B cell (primary cell): ENCODE results near the gene PDLIM5. TPM values are rescaled to one million over a fixed set of nuclear protein-coding genes. Genes with fewer than 3 reads are reported as not detected.

ENCODE experiments used
- ATAC-seq: fragments of 200-7000 bp; cut with Tn5 transposase; one replicate; pipeline ENCODE4 v1.10.0; 2021; ENCODE audit warnings: low read depth, mild to moderate bottlenecking, moderate number of reproducible peaks, moderate library complexity
- CTCF ChIA-PET: fragments of 350-600 bp; sonication (Branson Sonifier 250); formaldehyde crosslinking; loops from one replicate; lab custom pipeline; 2021; ENCODE audit warnings: antibody characterized with exemption, inconsistent platforms; lab: Charles Lee
- POLR2A ChIA-PET: fragments of 350-600 bp; sonication (Branson Sonifier 250); formaldehyde crosslinking; loops from one replicate; lab custom pipeline; 2021; ENCODE audit warnings: antibody characterized with exemption; lab: Charles Lee
- DNase-seq: peaks from one replicate; pipeline ENCODE4 v3.0.0; 2013
- H2AFZ ChIP-seq: 2 replicates; pipeline ENCODE4 v1.6.1; 2012; ENCODE audit warnings: mild to moderate bottlenecking, low read depth, low read length; ENCODE audit not compliant: insufficient read depth, poor library complexity, severe bottlenecking
- H3K27ac ChIP-seq, 2 donors: 1 replicate in 1 of 2; 2 replicates in 1 of 2; pipeline ENCODE4 v1.5.1; 2012 to 2013; ENCODE audit warnings: low read length in 2 of 2, mild to moderate bottlenecking in 2 of 2, moderate library complexity in 1 of 2
- H3K27me3 ChIP-seq, 4 experiments: fragments of 200-600 bp in 1 of 4; sonication (generic) in 1 of 4; replicated peaks in 1 of 4; 1 replicate in 2 of 4; 2 replicates in 2 of 4; pipeline versions ENCODE4 v1.6.1 to v1.7.0; 2013 to 2016; ENCODE audit warnings: low read length in 3 of 4, mild to moderate bottlenecking in 2 of 4, mixed read lengths in 1 of 4, moderate library complexity in 1 of 4; ENCODE audit not compliant: insufficient read depth in 4 of 4, control insufficient read depth in 3 of 4; ENCODE audit errors: control extremely low read depth in 1 of 4
- H3K36me3 ChIP-seq, 2 experiments: replicated peaks in 1 of 2; 1 replicate in 1 of 2; 2 replicates in 1 of 2; pipeline versions ENCODE4 v1.6.1 to v1.7.1; 2013; ENCODE audit warnings: low read length in 1 of 2; ENCODE audit not compliant: insufficient read depth in 2 of 2, control insufficient read depth in 1 of 2; ENCODE audit errors: control extremely low read depth in 1 of 2, extremely low read depth in 1 of 2
- H3K4me1 ChIP-seq, 2 donors: fragments of 200-600 bp in 1 of 2; sonication (generic) in 1 of 2; 1 replicate in 1 of 2; 2 replicates in 1 of 2; pipeline versions ENCODE4 v1.5.1 to v1.6.1; 2013 to 2017; ENCODE audit warnings: low read length in 2 of 2; ENCODE audit not compliant: control insufficient read depth in 2 of 2, insufficient read depth in 2 of 2
- H3K4me2 ChIP-seq: replicated peaks from 2 replicates; pipeline ENCODE3; 2012; ENCODE audit warnings: mild to moderate bottlenecking, low read depth, low read length; ENCODE audit not compliant: poor library complexity, severe bottlenecking
- H3K4me3 ChIP-seq, 5 experiments: fragments of 200-600 bp in 1 of 5; sonication (generic) in 1 of 5; 1 replicate in 3 of 5; 2 replicates in 2 of 5; pipeline versions ENCODE4 v1.5.1 to v1.7.0; 2011 to 2016; ENCODE audit warnings: low read length in 4 of 5, mild to moderate bottlenecking in 4 of 5, low read depth in 2 of 5, control low read depth in 1 of 5, moderate library complexity in 1 of 5; ENCODE audit not compliant: insufficient read depth in 1 of 5; ENCODE audit errors: control extremely low read depth in 1 of 5, extremely low read depth in 1 of 5
- H3K79me2 ChIP-seq: fragments of 200-600 bp; sonication (generic); one replicate; pipeline ENCODE4 v1.6.0; 2016; ENCODE audit warnings: low read length; ENCODE audit not compliant: control insufficient read depth, insufficient read depth
- H3K9ac ChIP-seq: fragments of 200-600 bp; sonication (generic); 2 replicates; pipeline ENCODE4 v1.6.1; 2017; ENCODE audit warnings: mild to moderate bottlenecking, low read length, moderate library complexity
- H3K9me3 ChIP-seq, 3 donors: one replicate each; pipeline versions ENCODE4 v1.6.1 to v1.7.1; 2013; ENCODE audit warnings: low read length in 2 of 3; ENCODE audit not compliant: control insufficient read depth in 2 of 3, insufficient read depth in 1 of 3; ENCODE audit errors: control extremely low read depth in 1 of 3
- H4K20me1 ChIP-seq: 2 replicates; pipeline ENCODE4 v1.6.0; 2012; ENCODE audit warnings: mild to moderate bottlenecking, low read length; ENCODE audit not compliant: insufficient read depth, control insufficient read depth, poor library complexity, severe bottlenecking
- H3K27ac Mint-ChIP-seq: one replicate; pipeline ENCODE4 v1.8.0; 2021; ENCODE audit warnings: mixed read lengths
- H3K27me3 Mint-ChIP-seq: one replicate; pipeline ENCODE4 v1.8.0; 2021; ENCODE audit warnings: mixed read lengths
- H3K4me1 Mint-ChIP-seq: one replicate; pipeline ENCODE4 v1.8.0; 2021; ENCODE audit warnings: mixed read lengths
- H3K4me3 Mint-ChIP-seq: one replicate; pipeline ENCODE4 v1.8.0; 2021; ENCODE audit warnings: mixed read lengths
- H3K9me3 Mint-ChIP-seq: one replicate; pipeline ENCODE4 v1.8.0; 2022; ENCODE audit warnings: mixed read lengths; ENCODE audit not compliant: insufficient read depth
- EZH2 ChIP-seq: IDR thresholded peaks from 2 replicates; pipeline ENCODE4 v1.6.1; 2012; ENCODE audit warnings: borderline replicate concordance, low read depth, mild to moderate bottlenecking, moderate library complexity, low read length; ENCODE audit not compliant: insufficient read depth, poor library complexity, severe bottlenecking
- WGBS: methylation state at CpG from one replicate; pipeline ENCODE4 v1.1.5; 2013; ENCODE audit warnings: missing lambda C conversion rate; ENCODE audit not compliant: insufficient coverage; 5-methylcytosine and 5-hydroxymethylcytosine counted together
- intact Hi-C: fragments of 100-400 bp; cut with micrococcal nuclease; formaldehyde crosslinking; loops from one replicate; pipeline ENCODE4 v1.10.0; 2022
- polyA plus RNA-seq: library from polyadenylated mRNA; depleted of rRNA; stranded (reverse); fragments of >200 nt; gene quantifications from 2 replicates; pipeline ENCODE4 v1.2.3, GENCODE V29; 2012
- total RNA-seq, 2 donors: library from RNA; stranded (reverse); fragments of 120-200 nt in 1 of 2; gene quantifications; 1 replicate in 1 of 2; 2 replicates in 1 of 2; pipeline versions ENCODE4 v1.2.3 to v1.2.4, GENCODE V29; 2013 to 2022
- TF ChIP-seq, protein P1 (sequence below): fragments of 200-600 bp; IDR thresholded peaks from one replicate; pipeline ENCODE4 v1.8.0; 2022; ENCODE audit warnings: antibody characterized with exemption, mild to moderate bottlenecking

PDLIM5 gene
- total and polyA plus RNA-seq, 2 donors (not counting 1 experiment from before 2014, with no cell fraction given), result 24.0 to 30.2 TPM

DNA sequence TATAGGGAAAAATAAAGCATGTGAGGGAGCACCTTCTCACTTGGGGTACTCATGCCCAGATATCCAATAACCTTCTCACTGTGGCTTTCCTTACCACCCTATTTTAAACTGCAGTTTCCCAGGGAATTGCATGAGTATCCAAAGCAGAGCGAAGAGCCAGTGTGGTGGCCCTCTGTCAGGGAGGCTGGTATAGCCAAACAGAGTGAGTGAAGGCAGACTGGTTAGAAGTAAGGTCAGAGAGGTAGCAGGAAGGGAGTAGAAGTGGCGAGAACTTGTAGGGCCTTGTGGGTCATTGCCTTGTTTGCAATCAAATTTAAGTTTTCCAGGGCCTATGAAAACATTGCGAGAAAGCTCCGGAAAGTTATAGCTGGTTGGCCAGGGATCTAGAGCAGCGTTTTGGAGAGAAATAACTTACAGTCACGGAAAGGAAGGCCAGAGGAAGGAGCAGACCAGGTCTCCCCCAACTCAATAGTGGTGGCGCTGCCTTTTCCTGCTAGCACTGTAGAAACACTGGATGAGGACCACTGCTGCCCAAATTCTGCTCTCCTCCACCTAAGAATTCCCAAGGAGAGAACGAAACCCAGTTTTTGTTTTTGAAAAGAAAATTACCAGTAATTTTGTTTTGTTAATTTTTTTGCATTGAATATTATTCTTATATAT lies 77.2 kb downstream of the PDLIM5 start:
- no peak overlapping the region for H3K27ac ChIP-seq
- no peaks in the 10 kb centered on the region for H3K36me3 ChIP-seq
- DNase-seq, result no peak
- no peak overlapping the region for H2AFZ ChIP-seq
- Mint-ChIP-seq H3K9me3 (no peaks in the 10 kb centered on the region), H3K27me3 (no peaks in the 10 kb centered on the region), H3K4me3 (no peak overlapping the region), H3K4me1 (peaks cover 9% of the 10 kb centered on the region), H3K27ac (no peak overlapping the region)
- 79% methylated on average over 6 of the region's 8 CpGs for WGBS
- H3K4me3 ChIP-seq, result no peak overlapping the region
- H3K9me3 ChIP-seq, result no peaks in the 10 kb centered on the region
- intact Hi-C loops, result no loop called here
- H3K9ac ChIP-seq, result no peak overlapping the region
- ChIA-PET CTCF (no interaction called here), POLR2A (no interaction called here)
- H3K27me3 ChIP-seq, result no peaks in the 10 kb centered on the region
- H3K4me2 ChIP-seq, result no peak overlapping the region
- TF ChIP-seq, protein P1, sequence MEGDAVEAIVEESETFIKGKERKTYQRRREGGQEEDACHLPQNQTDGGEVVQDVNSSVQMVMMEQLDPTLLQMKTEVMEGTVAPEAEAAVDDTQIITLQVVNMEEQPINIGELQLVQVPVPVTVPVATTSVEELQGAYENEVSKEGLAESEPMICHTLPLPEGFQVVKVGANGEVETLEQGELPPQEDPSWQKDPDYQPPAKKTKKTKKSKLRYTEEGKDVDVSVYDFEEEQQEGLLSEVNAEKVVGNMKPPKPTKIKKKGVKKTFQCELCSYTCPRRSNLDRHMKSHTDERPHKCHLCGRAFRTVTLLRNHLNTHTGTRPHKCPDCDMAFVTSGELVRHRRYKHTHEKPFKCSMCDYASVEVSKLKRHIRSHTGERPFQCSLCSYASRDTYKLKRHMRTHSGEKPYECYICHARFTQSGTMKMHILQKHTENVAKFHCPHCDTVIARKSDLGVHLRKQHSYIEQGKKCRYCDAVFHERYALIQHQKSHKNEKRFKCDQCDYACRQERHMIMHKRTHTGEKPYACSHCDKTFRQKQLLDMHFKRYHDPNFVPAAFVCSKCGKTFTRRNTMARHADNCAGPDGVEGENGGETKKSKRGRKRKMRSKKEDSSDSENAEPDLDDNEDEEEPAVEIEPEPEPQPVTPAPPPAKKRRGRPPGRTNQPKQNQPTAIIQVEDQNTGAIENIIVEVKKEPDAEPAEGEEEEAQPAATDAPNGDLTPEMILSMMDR, result no peak
- no peak for TF ChIP-seq EZH2
- ATAC-seq, result no peak
- no peaks in the 10 kb centered on the region for H4K20me1 ChIP-seq
- peaks cover 6 to 7% of the 10 kb centered on the region in 2 donors for H3K4me1 ChIP-seq
- H3K79me2 ChIP-seq, result no peaks in the 10 kb centered on the region

DNA sequence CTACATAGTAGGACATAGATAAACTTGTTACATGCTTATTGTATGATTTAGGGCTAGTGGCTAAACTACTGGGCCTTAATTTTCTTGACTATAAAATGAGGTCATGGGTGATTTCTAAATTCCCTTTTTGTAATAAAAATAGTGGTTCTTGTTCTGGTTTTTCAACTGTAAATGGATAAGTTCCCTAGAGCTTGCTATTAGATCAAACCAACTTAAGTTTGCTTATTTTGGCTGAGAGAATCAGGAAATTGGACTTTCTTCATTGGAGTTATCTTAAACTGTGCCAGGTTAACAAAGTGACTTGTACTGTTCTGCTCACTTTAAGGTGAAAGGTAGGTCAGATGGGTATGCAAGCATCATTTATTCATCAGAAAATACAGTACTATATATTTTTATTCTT lies 78.3 kb downstream of the PDLIM5 start:
- H3K79me2 ChIP-seq, result no peaks in the 10 kb centered on the region
- no peak overlapping the region for H3K4me2 ChIP-seq
- peaks cover 15 to 16% of the 10 kb centered on the region in 2 donors for H3K4me1 ChIP-seq
- H3K27ac ChIP-seq, result no peak overlapping the region
- Mint-ChIP-seq H3K27ac (no peak overlapping the region), H3K9me3 (no peaks in the 10 kb centered on the region), H3K4me3 (no peak overlapping the region), H3K27me3 (no peaks in the 10 kb centered on the region), H3K4me1 (peaks cover 18% of the 10 kb centered on the region)
- no peaks in the 10 kb centered on the region for H4K20me1 ChIP-seq
- no peak overlapping the region for H3K4me3 ChIP-seq
- no peak overlapping the region for H2AFZ ChIP-seq
- no peaks in the 10 kb centered on the region for H3K36me3 ChIP-seq
- intact Hi-C loops, result no loop called here
- ChIA-PET POLR2A (no interaction called here), CTCF (no interaction called here)
- no peak for TF ChIP-seq EZH2
- TF ChIP-seq, protein P1, result no peak
- H3K27me3 ChIP-seq, result no peaks in the 10 kb centered on the region
- no peaks in the 10 kb centered on the region for H3K9me3 ChIP-seq
- DNase-seq, result no peak
- no peak for ATAC-seq
- no peak overlapping the region for H3K9ac ChIP-seq
